Activated CD4-positive, CD25-positive, alpha-beta regulatory T cell treated with anti-CD3 and anti-CD28 coated beads, Interleukin-2, amount 50 U/mL, for 16 hours (primary cell): ENCODE results near the gene LPIN1.
"Not testable (repeated sequence)": the region's sequence is repeated elsewhere in the genome, so short reads cannot be mapped to it uniquely, and the experiment has no call there.

Experiments used
- DNase-seq: peaks from one replicate; pipeline ENCODE4 v3.0.0-alpha.2; 2020; ENCODE audit warnings: low read depth, low spot score

LPIN1 gene

GRCh38 chr2:11716689-11717321 is 29.6 kb upstream of the LPIN1 start:
- DNase-seq: no peak

GRCh38 chr2:11717623-11718022 is 28.8 kb upstream of the LPIN1 start:
- DNase-seq: no peak

- no peak for DNase-seq
These were observed 27.8 kb upstream of the LPIN1 start for GRCh38 chr2:11718606-11719005.

- no peak for DNase-seq
These were observed 27.0 kb upstream of the LPIN1 start for GRCh38 chr2:11719230-11719977.

GRCh38 chr2:11720752-11721151 is 25.7 kb upstream of the LPIN1 start:
- no peak for DNase-seq

GRCh38 chr2:11722292-11723060 is 24.0 kb upstream of the LPIN1 start:
- no peak for DNase-seq

- DNase-seq: no peak
These were observed 23.4 kb upstream of the LPIN1 start for GRCh38 chr2:11723061-11723371.

GRCh38 chr2:11724151-11724550 is 22.3 kb upstream of the LPIN1 start:
- DNase-seq: no peak

GRCh38 chr2:11726384-11726783 is 20.0 kb upstream of the LPIN1 start:
- no peak for DNase-seq

- no peak for DNase-seq
These were observed 16.8 kb upstream of the LPIN1 start for GRCh38 chr2:11729362-11730212.

- not testable (repeated sequence) for DNase-seq
These were observed 15.0 kb upstream of the LPIN1 start for GRCh38 chr2:11731214-11731984.

GRCh38 chr2:11732587-11732986 is 13.8 kb upstream of the LPIN1 start:
- no peak for DNase-seq

- DNase-seq: not testable (repeated sequence)
These were observed 8.6 kb upstream of the LPIN1 start for GRCh38 chr2:11737852-11738251.

- no peak for DNase-seq
These were observed 7.6 kb upstream of the LPIN1 start for GRCh38 chr2:11738589-11739436.

GRCh38 chr2:11740723-11741122 is 5.7 kb upstream of the LPIN1 start:
- no peak for DNase-seq

- no peak for DNase-seq
These were observed 4.1 kb upstream of the LPIN1 start for GRCh38 chr2:11742317-11742701.

- DNase-seq: no peak
These were observed 3.6 kb upstream of the LPIN1 start for GRCh38 chr2:11742702-11743357.

GRCh38 chr2:11743366-11743765 is 3.1 kb upstream of the LPIN1 start:
- DNase-seq: no peak

- DNase-seq: peak; percentile 57
These were observed 2.4 kb upstream of the LPIN1 start for GRCh38 chr2:11743846-11744553.
